ENCODE results near the gene EGF.

The EGF gene

GRCh38 chr4:109953556-109953955, 40.9 kb downstream of the EGF start:
- TF ChIP-seq, protein P1, sequence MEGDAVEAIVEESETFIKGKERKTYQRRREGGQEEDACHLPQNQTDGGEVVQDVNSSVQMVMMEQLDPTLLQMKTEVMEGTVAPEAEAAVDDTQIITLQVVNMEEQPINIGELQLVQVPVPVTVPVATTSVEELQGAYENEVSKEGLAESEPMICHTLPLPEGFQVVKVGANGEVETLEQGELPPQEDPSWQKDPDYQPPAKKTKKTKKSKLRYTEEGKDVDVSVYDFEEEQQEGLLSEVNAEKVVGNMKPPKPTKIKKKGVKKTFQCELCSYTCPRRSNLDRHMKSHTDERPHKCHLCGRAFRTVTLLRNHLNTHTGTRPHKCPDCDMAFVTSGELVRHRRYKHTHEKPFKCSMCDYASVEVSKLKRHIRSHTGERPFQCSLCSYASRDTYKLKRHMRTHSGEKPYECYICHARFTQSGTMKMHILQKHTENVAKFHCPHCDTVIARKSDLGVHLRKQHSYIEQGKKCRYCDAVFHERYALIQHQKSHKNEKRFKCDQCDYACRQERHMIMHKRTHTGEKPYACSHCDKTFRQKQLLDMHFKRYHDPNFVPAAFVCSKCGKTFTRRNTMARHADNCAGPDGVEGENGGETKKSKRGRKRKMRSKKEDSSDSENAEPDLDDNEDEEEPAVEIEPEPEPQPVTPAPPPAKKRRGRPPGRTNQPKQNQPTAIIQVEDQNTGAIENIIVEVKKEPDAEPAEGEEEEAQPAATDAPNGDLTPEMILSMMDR (IDR thresholded peaks at IDR 0.05), result no peak

- TF ChIP-seq, protein P1 (IDR thresholded peaks at IDR 0.05), result no peak
Observed at GRCh38 chr4:109955146-109955545, 42.5 kb downstream of the EGF start.

DNA sequence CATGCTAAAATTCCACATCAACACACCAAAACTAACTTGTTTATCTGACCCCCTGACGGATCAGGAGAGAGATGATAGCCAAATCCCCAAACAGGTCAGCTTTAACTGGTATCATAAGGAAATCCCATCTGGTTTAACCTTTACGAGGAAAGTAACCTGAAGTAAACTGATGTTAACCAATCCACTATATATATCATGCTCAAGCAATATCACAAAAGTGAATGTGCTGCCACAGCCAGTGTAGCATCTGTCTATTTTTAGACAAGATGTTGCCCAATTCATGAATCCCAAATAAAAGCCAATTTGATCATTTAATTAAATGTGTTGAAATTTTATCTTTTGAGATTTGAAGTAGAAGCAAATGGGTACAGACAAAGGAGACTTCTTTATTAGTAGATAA, 44.5 kb downstream of the EGF start:
- TF ChIP-seq, protein P1 (IDR thresholded peaks at IDR 0.05), result no peak

GRCh38 chr4:109959195-109959594, 46.5 kb downstream of the EGF start:
- TF ChIP-seq, protein P1 (IDR thresholded peaks at IDR 0.05), result no peak

DNA sequence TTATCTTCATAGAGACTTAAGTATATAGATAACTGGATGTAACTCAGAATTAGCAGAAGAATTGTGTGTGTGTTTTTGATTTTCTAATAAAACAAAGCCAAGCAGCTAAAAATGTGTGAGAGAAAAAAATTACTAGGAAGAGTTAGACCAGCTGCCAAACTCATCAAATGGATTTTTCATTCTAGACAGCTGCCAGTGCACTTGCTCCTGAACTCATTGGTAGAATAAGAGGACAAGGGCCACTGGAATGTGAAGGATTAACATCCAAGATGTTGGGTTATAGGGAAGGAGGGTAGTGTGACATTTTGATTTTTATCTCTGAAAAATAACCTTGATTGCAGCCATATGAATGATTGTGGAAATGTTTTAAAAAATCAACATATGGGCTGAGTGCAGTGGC, 49.7 kb downstream of the EGF start:
- TF ChIP-seq, protein P1 (IDR thresholded peaks at IDR 0.05), result no peak

DNA sequence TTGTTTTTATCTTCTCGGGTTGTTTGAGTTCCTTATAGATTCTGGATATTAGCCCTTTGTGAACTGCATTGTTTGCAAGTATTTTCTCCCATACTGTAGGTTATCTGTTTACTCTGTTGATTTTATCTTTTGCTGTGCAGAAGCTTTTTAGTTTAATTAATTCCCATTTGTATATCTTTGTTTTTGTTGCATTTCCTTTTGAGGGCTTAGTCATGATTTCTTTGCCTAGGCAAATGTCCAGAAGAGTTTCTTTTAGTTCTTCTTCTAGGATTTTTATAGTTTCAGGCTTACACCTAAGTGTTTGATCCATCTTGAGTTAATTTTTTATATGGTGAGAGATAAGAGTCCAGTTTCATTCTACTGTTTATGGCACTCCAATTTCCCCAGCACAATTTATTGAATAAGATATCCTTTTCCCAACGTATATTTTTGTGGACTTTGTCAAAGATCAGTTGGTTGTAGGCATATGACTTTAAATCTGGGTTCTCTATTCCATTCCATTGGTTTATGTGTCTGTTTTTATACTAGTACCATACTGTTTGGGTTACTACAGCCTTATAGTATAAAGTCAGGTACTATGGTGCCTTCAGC, 54.3 kb downstream of the EGF start:
- TF ChIP-seq, protein P1 (IDR thresholded peaks at IDR 0.05), result no peak

- TF ChIP-seq, protein P1 (IDR thresholded peaks at IDR 0.05), result no peak
Observed at GRCh38 chr4:109967798-109968520, 55.3 kb downstream of the EGF start.
